Large intestine (tissue), 3 donors: ENCODE results near the gene SLC51B. TPM values are rescaled to one million over a fixed set of nuclear protein-coding genes. Genes with fewer than 3 reads are reported as not detected.

Experiments
- DNase-seq, 2 donors: peaks; one replicate each; pipeline versions ENCODE4 v3.0.0 to v3.0.0-alpha.2; 2013
- H3K27ac ChIP-seq: one replicate; pipeline ENCODE4 v1.5.1; 2013; ENCODE audit warnings: low read length
- H3K27me3 ChIP-seq: 2 replicates; pipeline ENCODE4 v1.6.1; 2013; ENCODE audit warnings: low read length; ENCODE audit not compliant: control insufficient read depth, insufficient read depth
- H3K36me3 ChIP-seq: 2 replicates; pipeline ENCODE4 v1.6.1; 2013; ENCODE audit warnings: low read length; ENCODE audit not compliant: control insufficient read depth, insufficient read depth
- H3K4me1 ChIP-seq: one replicate; pipeline ENCODE4 v1.6.1; 2013; ENCODE audit warnings: low read length; ENCODE audit not compliant: control insufficient read depth, insufficient read depth
- H3K4me3 ChIP-seq: one replicate; pipeline ENCODE4 v1.5.1; 2013; ENCODE audit warnings: low read length
- H3K9me3 ChIP-seq: one replicate; pipeline ENCODE4 v1.6.1; 2013; ENCODE audit warnings: mild to moderate bottlenecking, low read depth, low read length, moderate library complexity; ENCODE audit not compliant: control insufficient read depth
- WGBS: methylation state at CpG from one replicate; pipeline ENCODE4 v1.1.5; 2013; ENCODE audit warnings: low lambda C conversion rate; ENCODE audit not compliant: insufficient coverage; 5-methylcytosine and 5-hydroxymethylcytosine counted together
- polyA plus RNA-seq: library from polyadenylated mRNA; unstranded; fragments of 120-200 nt; gene quantifications from one replicate; pipeline ENCODE4 v1.2.1, GENCODE V29; 2013

The SLC51B gene
- polyA plus RNA-seq, 1 donor, result 20.2 TPM

- Histone ChIP-seq H3K27me3 (no peaks in the 10 kb centered on the region), H3K4me3 (no peak overlapping the region), H3K36me3 (peaks cover 23% of the 10 kb centered on the region), H3K4me1 (peaks cover 6% of the 10 kb centered on the region), H3K27ac (no peak overlapping the region), H3K9me3 (no peaks in the 10 kb centered on the region)
- no peak for DNase-seq
- whole genome bisulfite sequencing, result 100% methylated on average over 3 of the region's 6 CpGs
These were observed 18.4 kb upstream of the SLC51B start for GRCh38 chr15:65026756-65027155.

- H3K36me3 ChIP-seq, result peaks cover 23% of the 10 kb centered on the region
- H3K4me3 ChIP-seq, result no peak overlapping the region
- no peaks in the 10 kb centered on the region for H3K27me3 ChIP-seq
- no peak overlapping the region for H3K27ac ChIP-seq
- DNase-seq, result no peak
- 100% methylated on average over 1 of the region's 1 CpG for WGBS
- H3K4me1 ChIP-seq, result peaks cover 7% of the 10 kb centered on the region
- no peaks in the 10 kb centered on the region for H3K9me3 ChIP-seq
These were observed 17.6 kb upstream of the SLC51B start for GRCh38 chr15:65027593-65027992.

- Histone ChIP-seq H3K9me3 (no peaks in the 10 kb centered on the region), H3K4me1 (peaks cover 14% of the 10 kb centered on the region), H3K4me3 (peak overlapping the region; percentile 89), H3K36me3 (peaks cover 21% of the 10 kb centered on the region), H3K27ac (no peak overlapping the region), H3K27me3 (no peaks in the 10 kb centered on the region)
- DNase-seq, result peak in 1 of 2 donors; percentile 32
- 23% methylated on average over 3 of the region's 10 CpGs for WGBS
These were observed 16.8 kb upstream of the SLC51B start for GRCh38 chr15:65028338-65028737.

DNA sequence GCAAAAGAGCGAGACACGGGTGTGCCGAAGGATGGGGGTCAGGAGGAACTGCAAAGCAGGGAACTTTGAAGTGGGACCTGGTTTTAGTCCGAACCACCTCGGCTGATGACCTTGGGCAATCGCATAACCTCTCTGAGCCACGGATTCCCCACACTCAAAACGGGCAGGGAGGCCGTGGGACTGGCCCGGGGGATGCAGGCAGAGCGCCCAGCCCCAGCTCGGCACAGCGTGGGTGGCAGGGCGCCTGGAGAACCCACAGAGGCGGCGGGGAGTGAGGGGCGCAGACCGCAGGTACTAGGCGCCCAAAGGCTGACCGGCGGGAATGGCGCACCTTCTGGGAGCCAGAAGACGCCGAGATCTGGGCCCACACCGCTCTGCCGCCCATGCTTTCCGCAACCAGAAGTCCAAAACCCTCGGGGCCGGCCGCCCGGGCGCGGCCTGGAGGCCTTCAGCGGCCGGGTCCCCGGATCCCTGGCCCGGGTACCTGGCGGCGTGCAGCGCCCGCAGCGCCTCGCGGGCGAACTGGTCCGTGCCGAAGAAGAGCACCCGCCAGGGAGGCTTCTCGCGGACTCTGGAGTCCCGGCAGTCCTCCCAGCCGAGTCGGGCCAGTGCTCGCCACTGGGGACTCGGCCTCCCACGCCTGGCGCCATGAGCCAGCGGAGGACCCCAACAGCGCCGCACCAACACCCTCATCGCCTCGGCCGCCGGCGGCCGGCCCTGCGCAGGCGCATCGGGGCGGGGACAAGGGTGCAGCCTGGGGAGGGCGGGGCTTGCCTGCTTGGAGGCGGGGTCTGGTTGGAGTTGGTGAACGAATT lies 16.1 kb upstream of the SLC51B start, which contains the start of gene MTFMT:
MTFMT (minus strand) TSS at position 719 of the 815 bp plus-strand sequence; CDS start at position 693, 26 bp downstream.
- DNase-seq, result peak; percentile 77 to 83
- H3K27me3 ChIP-seq, result no peaks in the 10 kb centered on the region
- peaks cover 21% of the 10 kb centered on the region for H3K36me3 ChIP-seq
- no peaks in the 10 kb centered on the region for H3K9me3 ChIP-seq
- WGBS, result no CpG with 5 or more reads among the region's 73 CpGs
- H3K4me3 ChIP-seq, result peak within 1 kb of the TSS; percentile 89
- peaks cover 20% of the 10 kb centered on the region for H3K4me1 ChIP-seq
- H3K27ac ChIP-seq, result peak within 1 kb of the TSS; percentile 37

- no peak overlapping the region for H3K27ac ChIP-seq
These were observed 15.4 kb upstream of the SLC51B start for GRCh38 chr15:65029736-65030208.

GRCh38 chr15:65032801-65033537 lies 12.2 kb upstream of the SLC51B start:
- DNase-seq, result peak; percentile 76 to 80
- Histone ChIP-seq H3K9me3 (no peaks in the 10 kb centered on the region), H3K36me3 (no peaks in the 10 kb centered on the region), H3K4me3 (no peak overlapping the region), H3K4me1 (peaks cover 43% of the 10 kb centered on the region), H3K27ac (peak overlapping the region; percentile 31), H3K27me3 (no peaks in the 10 kb centered on the region)
- WGBS, result no CpG with 5 or more reads among the region's 13 CpGs

More at GRCh38 chr15:65029736-65030208, 15.4 kb upstream of the SLC51B start:
- Histone ChIP-seq H3K36me3 (peaks cover 16% of the 10 kb centered on the region), H3K4me1 (peaks cover 26% of the 10 kb centered on the region), H3K27me3 (no peaks in the 10 kb centered on the region), H3K9me3 (no peaks in the 10 kb centered on the region), H3K4me3 (no peak overlapping the region)
- no peak for DNase-seq
- no CpG with 5 or more reads among the region's 12 CpGs for WGBS

DNA sequence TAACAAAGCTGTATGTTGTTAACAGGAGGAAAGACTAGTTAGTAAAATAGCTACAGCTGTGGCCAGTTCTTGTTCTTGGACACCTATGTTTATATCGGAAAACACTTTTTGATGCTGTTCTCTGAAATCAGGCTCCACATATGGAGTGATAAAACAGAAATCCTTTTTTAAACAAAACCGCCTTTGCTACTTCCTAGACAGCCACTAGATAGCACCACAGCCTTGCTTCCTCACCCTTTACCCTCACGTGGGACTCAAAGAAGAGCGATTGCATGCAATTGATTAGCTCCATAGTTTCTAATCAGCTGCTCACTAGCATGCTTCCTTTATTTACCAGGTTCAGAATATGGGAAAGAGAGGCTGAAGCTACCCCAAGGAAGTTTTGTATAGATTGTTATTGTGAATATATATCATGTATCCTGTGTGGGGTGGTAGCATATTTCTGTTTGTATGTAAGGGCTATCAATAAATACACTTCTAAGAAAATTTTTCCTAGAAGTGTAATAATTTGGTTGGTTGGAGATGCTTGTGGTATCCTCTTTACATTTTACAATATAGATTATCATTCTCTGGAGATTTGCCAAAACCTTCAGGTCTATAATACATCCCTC lies 11.4 kb upstream of the SLC51B start:
- Histone ChIP-seq H3K27me3 (no peaks in the 10 kb centered on the region), H3K36me3 (no peaks in the 10 kb centered on the region), H3K9me3 (no peaks in the 10 kb centered on the region), H3K4me3 (no peak overlapping the region), H3K4me1 (peaks cover 40% of the 10 kb centered on the region), H3K27ac (peak overlapping the region; percentile 31)
- WGBS, result 0% methylated on average over 1 of the region's 4 CpGs
- DNase-seq, result peak in 1 of 2 donors; percentile 64

GRCh38 chr15:65034719-65035118 lies 10.5 kb upstream of the SLC51B start:
- WGBS, result no CpG with 5 or more reads among the region's 11 CpGs
- Histone ChIP-seq H3K27ac (no peak overlapping the region), H3K36me3 (no peaks in the 10 kb centered on the region), H3K4me1 (peaks cover 46% of the 10 kb centered on the region), H3K9me3 (no peaks in the 10 kb centered on the region), H3K27me3 (no peaks in the 10 kb centered on the region), H3K4me3 (no peak overlapping the region)
- DNase-seq, result no peak

DNA sequence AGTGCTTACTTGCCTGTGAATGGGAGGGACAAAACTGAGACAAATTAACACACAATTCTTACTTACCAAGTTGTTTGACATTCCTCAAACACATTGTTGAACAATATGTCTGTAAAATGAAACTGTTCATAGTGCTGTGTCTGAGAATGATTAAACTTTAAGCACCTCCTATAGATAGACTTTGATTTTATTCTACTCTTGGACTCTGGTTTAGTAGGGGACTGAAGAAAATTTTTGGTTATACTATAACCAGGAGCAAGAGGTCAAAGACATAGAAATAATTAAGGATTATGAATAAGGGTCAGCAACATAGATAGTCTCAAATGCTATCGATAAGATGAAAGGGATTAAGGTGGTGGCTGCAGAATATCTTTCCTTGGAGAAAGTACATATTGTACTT lies 7.9 kb upstream of the SLC51B start:
- Histone ChIP-seq H3K27me3 (no peaks in the 10 kb centered on the region), H3K9me3 (no peaks in the 10 kb centered on the region), H3K27ac (peak overlapping the region; percentile 83), H3K4me1 (peaks cover 62% of the 10 kb centered on the region), H3K4me3 (no peak overlapping the region), H3K36me3 (no peaks in the 10 kb centered on the region)
- peak in 1 of 2 donors; percentile 74 for DNase-seq
- 0% methylated on average over 1 of the region's 1 CpG for WGBS

GRCh38 chr15:65038428-65038827 lies 6.8 kb upstream of the SLC51B start:
- no peak for DNase-seq
- Histone ChIP-seq H3K27me3 (no peaks in the 10 kb centered on the region), H3K9me3 (no peaks in the 10 kb centered on the region), H3K4me1 (peaks cover 64% of the 10 kb centered on the region), H3K27ac (no peak overlapping the region), H3K36me3 (no peaks in the 10 kb centered on the region), H3K4me3 (no peak overlapping the region)
- WGBS, result 93% methylated on average over 2 of the region's 3 CpGs
